HG02610 (cell line): ENCODE measurements around the gene ERC1.
A peak's percentile ranks its signal among the peaks of the same experiment; 100 is the strongest.

ENCODE experiments used
- ATAC-seq: cut with Tn5 transposase; IDR thresholded peaks from one replicate; pipeline ENCODE4 v1.9.1; 2021; ENCODE audit warnings: mild to moderate bottlenecking, moderate library complexity; ENCODE audit not compliant: unreplicated experiment

Gene ERC1

GRCh38 chr12:990661-991349 lies at the start of gene ERC1:
TSS of gene ERC1 (plus strand) at chr12:991223. CDS start at chr12:1027904, 36,681 bp downstream.
- peak; percentile 85 for ATAC-seq

GRCh38 chr12:943051-943450 lies 48.0 kb upstream of the ERC1 start:
- no peak for ATAC-seq

GRCh38 chr12:944211-944610 lies 46.8 kb upstream of the ERC1 start:
- ATAC-seq = no peak

- no peak for ATAC-seq
These were observed 44.8 kb upstream of the ERC1 start for GRCh38 chr12:946212-946611.

GRCh38 chr12:946631-947030 lies 44.4 kb upstream of the ERC1 start:
- ATAC-seq = no peak

DNA sequence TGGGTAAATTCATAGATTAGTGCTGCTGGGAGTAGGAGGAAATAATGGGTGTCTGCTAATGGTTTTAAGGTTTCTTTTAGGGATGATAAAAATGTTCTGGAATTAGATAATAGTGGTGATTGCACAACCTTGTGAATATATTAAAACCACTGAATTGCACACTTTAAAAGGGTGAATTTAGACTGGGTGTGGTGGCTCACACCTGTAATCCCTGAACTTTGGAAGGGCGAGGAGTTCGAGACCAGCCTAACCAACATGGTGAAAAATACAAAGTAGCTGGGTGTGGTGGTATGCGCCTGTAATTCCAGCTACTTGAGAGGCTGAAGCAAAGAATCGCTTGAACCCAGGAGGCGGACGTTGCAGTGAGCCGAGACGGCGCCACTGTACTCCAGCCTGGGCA lies 42.8 kb upstream of the ERC1 start:
- ATAC-seq = no peak

GRCh38 chr12:949453-950191 lies 41.4 kb upstream of the ERC1 start, which contains the start of gene RAD52:
TSS of gene RAD52 (minus strand) at chr12:949694. CDS start at chr12:933058, 16,636 bp downstream.
- peak; percentile 78 for ATAC-seq

DNA sequence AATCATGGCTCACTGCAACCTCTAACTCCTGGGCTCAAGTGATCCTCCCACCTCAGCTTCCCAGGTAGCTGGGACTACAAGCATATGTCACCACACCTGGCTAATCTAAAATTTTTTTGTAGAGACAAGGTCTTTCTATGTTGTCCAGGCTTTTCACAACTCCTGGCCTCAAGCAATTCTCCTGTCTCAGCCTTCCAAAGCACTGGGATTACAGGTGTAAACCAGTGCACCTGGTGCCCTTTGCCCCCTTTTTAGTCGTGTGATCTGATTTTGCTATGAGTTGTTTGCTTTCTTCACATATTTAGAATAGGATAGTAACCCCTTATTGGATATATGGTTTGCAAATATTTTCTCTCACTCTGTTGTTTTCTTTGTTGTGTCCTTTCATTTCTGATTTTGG lies 39.8 kb upstream of the ERC1 start:
- ATAC-seq = no peak

DNA sequence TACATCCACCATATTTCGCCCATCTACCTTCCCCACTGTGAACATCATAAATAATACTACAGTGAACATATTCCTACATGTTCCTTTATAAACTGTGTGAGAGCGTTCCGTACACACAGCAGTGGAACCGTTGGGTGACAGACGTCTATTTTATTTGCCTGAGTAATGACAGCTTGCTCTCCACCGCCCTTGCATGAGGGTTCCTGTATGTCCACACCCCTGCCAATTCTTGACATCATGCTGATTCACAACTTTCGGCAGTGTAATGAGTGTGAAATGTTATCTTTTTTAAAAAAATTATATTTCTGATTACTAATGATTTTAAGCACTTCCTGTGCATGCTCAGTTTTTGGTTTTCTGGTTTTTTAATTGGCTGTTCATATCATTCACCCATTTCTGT lies 37.2 kb upstream of the ERC1 start:
- no peak for ATAC-seq

- ATAC-seq = no peak
These were observed 36.3 kb upstream of the ERC1 start for GRCh38 chr12:954741-955140.

GRCh38 chr12:955939-956338 lies 35.1 kb upstream of the ERC1 start:
- ATAC-seq = no peak

DNA sequence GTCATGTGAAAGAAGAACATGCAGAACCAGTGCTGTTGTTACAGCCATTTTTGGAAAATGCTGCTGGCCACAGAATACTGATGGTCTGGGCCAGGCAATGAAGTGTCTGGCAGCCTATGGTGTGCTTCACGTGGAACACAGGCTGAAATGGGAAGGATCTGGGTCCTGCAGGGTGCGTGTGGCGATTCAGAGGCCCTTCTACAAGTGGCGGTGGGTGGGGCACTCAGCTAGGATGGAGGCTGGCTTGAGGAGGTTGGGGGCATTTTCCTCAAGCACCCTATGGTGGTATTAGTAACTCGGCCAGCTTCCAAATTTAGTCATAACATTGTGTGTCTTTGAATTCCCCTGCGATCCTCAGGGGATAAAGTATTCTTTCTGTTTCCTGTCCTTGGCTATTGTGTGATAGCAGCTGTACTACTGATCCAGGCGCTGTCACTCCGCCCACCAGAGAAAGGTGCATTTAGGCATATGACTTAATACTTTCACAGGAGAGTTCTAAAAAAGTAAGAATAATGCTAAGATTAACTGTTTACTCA lies 32.4 kb upstream of the ERC1 start:
- peak; percentile 75 for ATAC-seq

- ATAC-seq = no peak
These were observed 24.3 kb upstream of the ERC1 start for GRCh38 chr12:966724-967123.

GRCh38 chr12:967641-968040 lies 23.4 kb upstream of the ERC1 start:
- ATAC-seq = no peak

- no peak for ATAC-seq
These were observed 22.5 kb upstream of the ERC1 start for GRCh38 chr12:968545-968944.

- no peak for ATAC-seq
These were observed 21.2 kb upstream of the ERC1 start for GRCh38 chr12:969821-970220.

DNA sequence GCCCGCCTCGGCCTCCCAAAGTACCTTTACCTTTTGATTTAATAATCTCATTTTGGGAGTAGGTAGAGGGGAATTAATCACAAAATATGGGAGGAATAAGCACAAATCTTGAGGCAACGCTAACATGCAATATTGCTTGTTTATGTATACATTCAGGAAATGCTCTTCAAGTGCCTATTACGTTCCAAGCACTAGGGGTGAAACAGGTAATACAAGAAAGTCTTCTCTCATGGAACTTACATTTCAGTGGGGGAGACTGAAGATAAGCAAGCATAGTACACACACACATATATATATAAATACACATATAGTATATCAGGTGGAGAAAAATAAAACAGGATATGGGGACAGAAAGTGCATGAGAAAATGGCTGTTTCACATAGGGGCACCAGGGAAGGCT lies 19.0 kb upstream of the ERC1 start:
- ATAC-seq = no peak

- ATAC-seq = no peak
These were observed 16.7 kb upstream of the ERC1 start for GRCh38 chr12:974271-974862.

DNA sequence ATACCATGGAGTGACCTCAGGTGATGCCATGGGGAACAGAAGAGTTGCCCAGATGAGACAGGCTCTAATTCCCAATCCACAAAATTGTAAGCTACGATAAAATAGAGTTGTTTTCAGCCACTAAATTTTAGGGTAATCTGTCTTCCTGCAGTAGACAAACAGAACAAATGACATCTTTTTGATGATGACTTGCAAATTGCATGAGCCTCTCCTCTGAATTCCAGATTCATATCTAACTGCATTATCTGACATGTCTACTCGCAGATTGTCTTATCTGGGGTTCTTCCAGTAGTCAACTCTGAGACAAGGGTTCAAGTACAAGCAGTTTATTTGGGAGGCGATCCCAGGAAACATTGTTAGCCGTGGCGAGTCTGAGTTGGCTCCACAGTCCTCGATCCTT lies 14.4 kb upstream of the ERC1 start:
- no peak for ATAC-seq

DNA sequence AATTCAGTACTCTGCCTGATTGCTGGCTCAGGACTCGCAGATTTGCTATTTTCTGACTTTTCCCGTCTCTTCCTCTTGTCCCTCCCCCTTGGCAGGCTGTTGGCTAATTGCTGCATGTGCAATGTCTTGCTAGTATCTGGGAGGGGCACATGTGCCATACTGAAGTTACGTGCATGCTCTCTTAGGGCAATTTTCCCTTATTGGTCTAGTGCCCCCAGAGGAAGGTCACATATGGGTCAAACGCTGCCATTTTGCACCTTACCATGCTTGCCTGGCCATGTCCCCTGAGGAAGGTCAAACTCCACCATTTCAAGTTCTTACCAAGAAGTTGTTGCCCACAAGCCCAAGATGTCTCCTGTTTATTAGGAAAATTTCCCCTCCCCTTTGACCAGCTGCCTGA lies 13.9 kb upstream of the ERC1 start:
- ATAC-seq = no peak

DNA sequence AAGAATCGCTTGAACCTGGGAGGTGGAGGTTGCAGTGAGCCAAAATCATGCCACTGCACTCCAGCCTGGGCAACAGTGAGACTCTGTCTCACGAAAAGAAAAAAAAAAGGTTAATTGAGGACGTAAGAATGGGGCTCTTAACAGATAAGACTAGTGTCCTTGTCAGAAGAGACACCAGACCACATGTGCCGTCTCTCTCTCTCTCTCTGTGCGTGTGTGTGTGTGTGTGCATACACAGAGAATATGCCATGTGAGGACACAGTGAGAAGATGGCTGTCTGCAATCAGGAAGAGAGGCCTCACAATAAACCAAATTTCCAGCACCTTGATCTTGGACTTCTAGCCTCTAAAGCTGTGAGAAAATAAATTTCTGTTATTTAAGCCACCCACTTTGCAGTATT lies 11.7 kb upstream of the ERC1 start:
- no peak for ATAC-seq
